Heart right ventricle (tissue), 16 donors: ENCODE measurements around the gene CLPTM1. TPM values are rescaled to one million over a fixed set of nuclear protein-coding genes. Genes with fewer than 3 reads are reported as not detected.

Source experiments
- ATAC-seq, 8 donors: fragments of 200-7000 bp; cut with Tn5 transposase; one replicate each; pipeline ENCODE4 v1.9.1; 2020; ENCODE audit warnings: mild to moderate bottlenecking in 8 of 8, moderate library complexity in 8 of 8, moderate number of reproducible peaks in 1 of 8
- DNase-seq, 2 donors: peaks; one replicate each; pipeline ENCODE4 v3.0.0-alpha.2; 2020
- H3K27ac ChIP-seq, 10 donors: fragments of 200-600 bp; sonication (generic) in 2 of 10; one replicate each; pipeline versions ENCODE4 v1.5.0 to v1.8.0; 2020 to 2022; ENCODE audit warnings: mild to moderate bottlenecking in 3 of 10
- H3K27me3 ChIP-seq, 7 donors: fragments of 200-600 bp; one replicate each; pipeline ENCODE4 v1.8.0; 2021 to 2022; ENCODE audit warnings: mild to moderate bottlenecking in 2 of 7
- H3K36me3 ChIP-seq, 9 donors: fragments of 200-600 bp; sonication (generic) in 1 of 9; one replicate each; pipeline versions ENCODE4 v1.5.0 to v1.8.0; 2020 to 2022; ENCODE audit warnings: mild to moderate bottlenecking in 2 of 9
- H3K4me1 ChIP-seq, 9 donors: fragments of 200-600 bp; sonication (generic) in 1 of 9; one replicate each; pipeline versions ENCODE4 v1.5.0 to v1.8.0; 2020 to 2022; ENCODE audit warnings: mild to moderate bottlenecking in 4 of 9
- H3K4me3 ChIP-seq, 10 donors: fragments of 200-600 bp; sonication (generic) in 2 of 10; one replicate each; pipeline versions ENCODE4 v1.5.0 to v1.8.0; 2020 to 2022; ENCODE audit warnings: mild to moderate bottlenecking in 7 of 10, moderate library complexity in 2 of 10
- H3K9me3 ChIP-seq, 11 donors: fragments of 200-600 bp in 10 of 11; sonication (generic) in 2 of 11; one replicate each; pipeline versions ENCODE4 v1.5.0 to v1.8.0; 2013 to 2022; ENCODE audit warnings: mild to moderate bottlenecking in 2 of 11, control low read depth in 1 of 11, moderate library complexity in 1 of 11
- WGBS, 2 donors: extraction: QIAGEN DNeasy Blood & Tissue Kit; methylation state at CpG; one replicate each; pipeline ENCODE4 v1.1.7; 2013; ENCODE audit warnings: inconsistent platforms in 1 of 2; 5-methylcytosine and 5-hydroxymethylcytosine counted together
- intact Hi-C, 10 donors: fragments of 100-400 bp; cut with DNase I; formaldehyde crosslinking; loops; one replicate each; pipeline versions ENCODE4 v1.11.1 to v1.14.2; 2022
- polyA plus RNA-seq, 2 donors: library from polyadenylated mRNA; stranded (reverse); fragments of 200-250 nt; gene quantifications; one replicate each; pipeline ENCODE4 v1.2.3, GENCODE V29; 2013
- total RNA-seq, 10 donors: library from RNA; stranded (reverse); fragmentation: NEBNext Ultra II Directional in 3 of 10; extraction: Animal tissue kit (Norgen Biotek cat#: 25700) in 3 of 10; gene quantifications; one replicate each; pipeline versions ENCODE4 v1.2.1 to v1.2.4, GENCODE V29; 2021 to 2023
- TF ChIP-seq, protein P1 (sequence below), 9 donors: fragments of 200-600 bp; sonication (generic) in 2 of 9; IDR thresholded peaks; one replicate each; pipeline versions ENCODE4 v1.5.0 to v1.8.0; 2021 to 2022; ENCODE audit warnings: antibody characterized with exemption in 9 of 9, mild to moderate bottlenecking in 5 of 9, moderate library complexity in 1 of 9
- donor health status: Arrhythmogenic right ventricular cardiomyopathy.
- donor health status: ischemic (EF 13 %, LVEDD 7.1; RV severe dilation, severe dysfunction).
- donor health status: healthy with polysubstance abuse.
- donor health status: DM: no; HTN: yes; CAD: no.
- donor health status: DM: no; HTN: no; CAD: no.
- donor health status: ischemic (EF 25% LVEDD 6.9; RV normal size, moderate dysfunction).
- donor health status: ischemic (EF 25% LVEDD 5.7; RV mildly dilated, moderate dysfunction).
- donor health status: healthy.
- donor health status: DM: yes; HTN: yes; CAD: no.
- donor health status: Ischemic cardiomyopathy.
- donor health status: ischemic (EF 35%, LVEDD 5.7; RV mildly dilated, moderate dysfunction).
- donor health status: nonischemic (EF 11% LVEDD 7.7; RV severe dilation, severe dysfunction).
- donor health status: DM: yes; HTN: yes; CAD: no.
- donor health status: PGD.
- donor health status: ischemic (EF 29% LVEDD 5.4; RV normal size, mild dysfunction).
- donor health status: nonischemic (EF 23%, LVEDD 6.1; RV moderate dilation, normal function).

Gene CLPTM1
- total and polyA plus RNA-seq, 12 donors = 72.1 to 130 (median 95.7) TPM

- 85 to 87% methylated on average over 4 of the region's 4 CpGs for WGBS, 2 donors
- H3K27me3 ChIP-seq = no peaks in the 10 kb centered on the region
- no peak overlapping the region for H3K4me3 ChIP-seq
- H3K9me3 ChIP-seq = no peaks in the 10 kb centered on the region
- no peak overlapping the region for H3K27ac ChIP-seq
- no peak for ATAC-seq
- DNase-seq = no peak
- H3K36me3 ChIP-seq = no peaks in the 10 kb centered on the region
- intact Hi-C loops = no loop called here
- H3K4me1 ChIP-seq = peaks cover 0 to 18% (median 4%) of the 10 kb centered on the region in 9 donors
- TF ChIP-seq, protein P1, sequence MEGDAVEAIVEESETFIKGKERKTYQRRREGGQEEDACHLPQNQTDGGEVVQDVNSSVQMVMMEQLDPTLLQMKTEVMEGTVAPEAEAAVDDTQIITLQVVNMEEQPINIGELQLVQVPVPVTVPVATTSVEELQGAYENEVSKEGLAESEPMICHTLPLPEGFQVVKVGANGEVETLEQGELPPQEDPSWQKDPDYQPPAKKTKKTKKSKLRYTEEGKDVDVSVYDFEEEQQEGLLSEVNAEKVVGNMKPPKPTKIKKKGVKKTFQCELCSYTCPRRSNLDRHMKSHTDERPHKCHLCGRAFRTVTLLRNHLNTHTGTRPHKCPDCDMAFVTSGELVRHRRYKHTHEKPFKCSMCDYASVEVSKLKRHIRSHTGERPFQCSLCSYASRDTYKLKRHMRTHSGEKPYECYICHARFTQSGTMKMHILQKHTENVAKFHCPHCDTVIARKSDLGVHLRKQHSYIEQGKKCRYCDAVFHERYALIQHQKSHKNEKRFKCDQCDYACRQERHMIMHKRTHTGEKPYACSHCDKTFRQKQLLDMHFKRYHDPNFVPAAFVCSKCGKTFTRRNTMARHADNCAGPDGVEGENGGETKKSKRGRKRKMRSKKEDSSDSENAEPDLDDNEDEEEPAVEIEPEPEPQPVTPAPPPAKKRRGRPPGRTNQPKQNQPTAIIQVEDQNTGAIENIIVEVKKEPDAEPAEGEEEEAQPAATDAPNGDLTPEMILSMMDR (IDR thresholded peaks at IDR 0.05) = no peak
Observed at GRCh38 chr19:44931541-44931940, 23.6 kb upstream of the CLPTM1 start.

DNA sequence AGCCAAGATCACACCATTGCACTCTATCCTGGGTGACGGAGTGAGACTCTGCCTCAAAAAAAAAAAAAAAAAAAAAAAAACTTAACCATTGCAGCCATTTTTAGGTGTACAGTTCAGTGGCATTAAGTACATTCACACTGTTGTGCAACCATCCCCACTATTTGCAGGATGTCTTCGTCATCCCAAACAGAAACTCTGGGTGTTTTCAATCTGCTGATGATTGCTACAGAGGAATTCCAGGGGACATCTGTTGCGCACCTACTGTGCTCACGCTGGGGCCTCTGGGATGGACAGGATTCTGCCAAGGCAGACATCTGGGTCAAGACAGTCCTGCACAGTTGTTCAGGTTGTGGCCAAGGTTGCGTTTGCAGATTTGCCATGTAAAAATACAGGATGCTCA lies 15.5 kb upstream of the CLPTM1 start:
- Histone ChIP-seq H3K27ac (no peak overlapping the region), H3K9me3 (no peaks in the 10 kb centered on the region), H3K4me1 (peaks cover 0 to 13% (median 0%) of the 10 kb centered on the region in 9 donors), H3K4me3 (no peak overlapping the region), H3K36me3 (no peaks in the 10 kb centered on the region), H3K27me3 (no peaks in the 10 kb centered on the region)
- DNase-seq (no peak), ATAC-seq (no peak)
- 86 to 88% methylated on average over 5 of the region's 5 CpGs for WGBS, 2 donors
- TF ChIP-seq, protein P1 (IDR thresholded peaks at IDR 0.05) = no peak
- intact Hi-C loops = no loop called here

GRCh38 chr19:44942067-44942571 lies 13.1 kb upstream of the CLPTM1 start, which contains the start of gene APOC4:
Gene APOC4, plus strand, starts transcription at chr19:44942237. Its CDS starts 41 bp downstream, at chr19:44942278.
- Histone ChIP-seq H3K9me3 (no peaks in the 10 kb centered on the region), H3K4me1 (peaks cover 0 to 13% (median 0%) of the 10 kb centered on the region in 9 donors), H3K27ac (no peak within 1 kb of the TSS), H3K27me3 (no peaks in the 10 kb centered on the region), H3K4me3 (no peak within 1 kb of the TSS), H3K36me3 (no peaks in the 10 kb centered on the region)
- whole genome bisulfite sequencing, 2 donors = 85 to 88% methylated on average over 14 of the region's 14 CpGs
- TF ChIP-seq, protein P1 (IDR thresholded peaks at IDR 0.05) = no peak
- intact Hi-C loops = no loop called here
- no peak for DNase-seq
- ATAC-seq = peak in 1 of 8 donors; percentile 19

GRCh38 chr19:44943801-44944249 lies 11.4 kb upstream of the CLPTM1 start:
- Histone ChIP-seq H3K4me3 (no peak overlapping the region), H3K27me3 (no peaks in the 10 kb centered on the region), H3K36me3 (peaks cover 0 to 6% (median 0%) of the 10 kb centered on the region in 9 donors), H3K9me3 (no peaks in the 10 kb centered on the region), H3K27ac (peak overlapping the region in 1 of 10 donors; percentile 10), H3K4me1 (peaks cover 0 to 13% (median 0%) of the 10 kb centered on the region in 9 donors)
- TF ChIP-seq, protein P1 (IDR thresholded peaks at IDR 0.05) = no peak
- WGBS, 2 donors = 45 to 55% methylated on average over 10 of the region's 10 CpGs
- ATAC-seq = peak in 7 of 8 donors; percentile 50 to 82 (median 64)
- intact Hi-C loops = no loop called here
- DNase-seq = peak; percentile 25 to 47
